K562 (cell line): ENCODE results near the gene ADAMTS20. TPM values are rescaled to one million over a fixed set of nuclear protein-coding genes. Genes with fewer than 3 reads are reported as not detected.

Experiments
- HOXB6 ChIP-seq: fragments of 250-450 bp; sonication (Bioruptor Pico); IDR thresholded peaks from 2 replicates; pipeline ENCODE4 v1.5.1; 2022; ENCODE audit warnings: mild to moderate bottlenecking, borderline replicate concordance
- ILF3 ChIP-seq: fragments of 450-650 bp; IDR thresholded peaks from 2 replicates; pipeline ENCODE4 v1.6.1; 2018; ENCODE audit warnings: antibody characterized with exemption, mild to moderate bottlenecking, moderate library complexity, borderline replicate concordance
- MAFG ChIP-seq: fragments of 450-650 bp; conservative IDR thresholded peaks from 2 replicates; pipeline ENCODE4 v1.6.1; 2016; ENCODE audit warnings: missing genetic modification characterization, missing compliant biosample characterization
- RB1 ChIP-seq: fragments of 450-650 bp; IDR thresholded peaks from 2 replicates; pipeline ENCODE4 v1.6.1; 2017; ENCODE audit warnings: low read depth, mild to moderate bottlenecking
- SMC3 ChIP-seq: conservative IDR thresholded peaks from 2 replicates; pipeline ENCODE4 v1.6.1; 2011; ENCODE audit warnings: low read depth, low read length, improper control_type of control experiment; ENCODE audit not compliant: insufficient read depth
- polyA plus RNA-seq, 8 experiments: library from polyadenylated mRNA; depleted of rRNA in 4 of 8; stranded (reverse) in 5 of 8; unstranded in 3 of 8; fragments of >200 nt; fragmentation: Nextera tagmentation in 2 of 8; fragmentation: Illumina TruSeq in 1 of 8; extraction: Ambion mirVana in 2 of 8; extraction: Trizol in 1 of 8; gene quantifications; 2 replicates each; pipeline versions ENCODE4 v1.2.1 to v1.2.3, GENCODE V29; 2011 to 2014; ENCODE audit warnings: inconsistent platforms in 1 of 8, missing spikeins in 1 of 8
- total RNA-seq, 7 experiments: library from RNA; depleted of rRNA in 6 of 7; stranded (reverse); fragments of >200 nt in 6 of 7; fragmentation: Illumina TruSeq in 2 of 7; extraction: Trizol in 2 of 7; gene quantifications; 2 replicates each; pipeline versions ENCODE4 v1.2.1 to v1.2.3, GENCODE V29; 2011 to 2021; ENCODE audit warnings: low replicate concordance in 1 of 7
- TF ChIP-seq, protein P1 (sequence below): sonication (generic); formaldehyde crosslinking; IDR thresholded peaks from 2 replicates; pipeline ENCODE4 v1.8.0; 2022; ENCODE audit warnings: mild to moderate bottlenecking, missing genetic modification reagents, borderline replicate concordance
- TF ChIP-seq, protein P2 (sequence below): fragments of 450-650 bp; IDR thresholded peaks from 2 replicates; pipeline ENCODE4 v1.6.1; 2016; ENCODE audit warnings: mild to moderate bottlenecking, moderate library complexity

Gene ADAMTS20
- total and polyA plus RNA-seq, 9 of the 15 experiments (the other 6 are each of a cell fraction or from before 2014, with no cell fraction given), result 0.01 to 0.84 (median 0.07) TPM; not detected in 2

DNA sequence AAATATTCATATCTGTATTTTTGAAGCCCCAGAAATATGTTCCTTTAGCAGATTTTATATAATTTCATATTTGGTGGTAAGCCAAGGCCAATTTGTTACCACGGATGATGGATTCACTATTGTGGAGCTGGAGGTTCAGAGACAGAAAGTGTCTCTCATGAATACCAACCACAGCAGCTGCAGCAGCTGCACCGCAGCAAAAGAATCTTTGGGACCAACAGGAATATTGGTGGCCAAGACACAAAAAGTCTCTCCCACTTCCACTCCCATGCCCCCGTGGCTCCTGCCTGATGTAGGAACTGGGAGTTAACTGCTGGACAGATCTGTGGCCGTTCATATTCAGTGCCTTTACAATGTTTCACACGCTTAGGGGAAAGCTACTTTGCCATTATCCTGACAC is 155.3 kb downstream of the ADAMTS20 start (continued):
- TF ChIP-seq SMC3, result no peak
- no peak for TF ChIP-seq ILF3
- no peak for TF ChIP-seq HOXB6
- TF ChIP-seq, protein P1, sequence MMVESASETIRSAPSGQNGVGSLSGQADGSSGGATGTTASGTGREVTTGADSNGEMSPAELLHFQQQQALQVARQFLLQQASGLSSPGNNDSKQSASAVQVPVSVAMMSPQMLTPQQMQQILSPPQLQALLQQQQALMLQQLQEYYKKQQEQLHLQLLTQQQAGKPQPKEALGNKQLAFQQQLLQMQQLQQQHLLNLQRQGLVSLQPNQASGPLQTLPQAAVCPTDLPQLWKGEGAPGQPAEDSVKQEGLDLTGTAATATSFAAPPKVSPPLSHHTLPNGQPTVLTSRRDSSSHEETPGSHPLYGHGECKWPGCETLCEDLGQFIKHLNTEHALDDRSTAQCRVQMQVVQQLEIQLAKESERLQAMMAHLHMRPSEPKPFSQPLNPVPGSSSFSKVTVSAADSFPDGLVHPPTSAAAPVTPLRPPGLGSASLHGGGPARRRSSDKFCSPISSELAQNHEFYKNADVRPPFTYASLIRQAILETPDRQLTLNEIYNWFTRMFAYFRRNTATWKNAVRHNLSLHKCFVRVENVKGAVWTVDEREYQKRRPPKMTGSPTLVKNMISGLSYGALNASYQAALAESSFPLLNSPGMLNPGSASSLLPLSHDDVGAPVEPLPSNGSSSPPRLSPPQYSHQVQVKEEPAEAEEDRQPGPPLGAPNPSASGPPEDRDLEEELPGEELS (CRISPR knock-in tag), result no peak
- TF ChIP-seq, protein P2, sequence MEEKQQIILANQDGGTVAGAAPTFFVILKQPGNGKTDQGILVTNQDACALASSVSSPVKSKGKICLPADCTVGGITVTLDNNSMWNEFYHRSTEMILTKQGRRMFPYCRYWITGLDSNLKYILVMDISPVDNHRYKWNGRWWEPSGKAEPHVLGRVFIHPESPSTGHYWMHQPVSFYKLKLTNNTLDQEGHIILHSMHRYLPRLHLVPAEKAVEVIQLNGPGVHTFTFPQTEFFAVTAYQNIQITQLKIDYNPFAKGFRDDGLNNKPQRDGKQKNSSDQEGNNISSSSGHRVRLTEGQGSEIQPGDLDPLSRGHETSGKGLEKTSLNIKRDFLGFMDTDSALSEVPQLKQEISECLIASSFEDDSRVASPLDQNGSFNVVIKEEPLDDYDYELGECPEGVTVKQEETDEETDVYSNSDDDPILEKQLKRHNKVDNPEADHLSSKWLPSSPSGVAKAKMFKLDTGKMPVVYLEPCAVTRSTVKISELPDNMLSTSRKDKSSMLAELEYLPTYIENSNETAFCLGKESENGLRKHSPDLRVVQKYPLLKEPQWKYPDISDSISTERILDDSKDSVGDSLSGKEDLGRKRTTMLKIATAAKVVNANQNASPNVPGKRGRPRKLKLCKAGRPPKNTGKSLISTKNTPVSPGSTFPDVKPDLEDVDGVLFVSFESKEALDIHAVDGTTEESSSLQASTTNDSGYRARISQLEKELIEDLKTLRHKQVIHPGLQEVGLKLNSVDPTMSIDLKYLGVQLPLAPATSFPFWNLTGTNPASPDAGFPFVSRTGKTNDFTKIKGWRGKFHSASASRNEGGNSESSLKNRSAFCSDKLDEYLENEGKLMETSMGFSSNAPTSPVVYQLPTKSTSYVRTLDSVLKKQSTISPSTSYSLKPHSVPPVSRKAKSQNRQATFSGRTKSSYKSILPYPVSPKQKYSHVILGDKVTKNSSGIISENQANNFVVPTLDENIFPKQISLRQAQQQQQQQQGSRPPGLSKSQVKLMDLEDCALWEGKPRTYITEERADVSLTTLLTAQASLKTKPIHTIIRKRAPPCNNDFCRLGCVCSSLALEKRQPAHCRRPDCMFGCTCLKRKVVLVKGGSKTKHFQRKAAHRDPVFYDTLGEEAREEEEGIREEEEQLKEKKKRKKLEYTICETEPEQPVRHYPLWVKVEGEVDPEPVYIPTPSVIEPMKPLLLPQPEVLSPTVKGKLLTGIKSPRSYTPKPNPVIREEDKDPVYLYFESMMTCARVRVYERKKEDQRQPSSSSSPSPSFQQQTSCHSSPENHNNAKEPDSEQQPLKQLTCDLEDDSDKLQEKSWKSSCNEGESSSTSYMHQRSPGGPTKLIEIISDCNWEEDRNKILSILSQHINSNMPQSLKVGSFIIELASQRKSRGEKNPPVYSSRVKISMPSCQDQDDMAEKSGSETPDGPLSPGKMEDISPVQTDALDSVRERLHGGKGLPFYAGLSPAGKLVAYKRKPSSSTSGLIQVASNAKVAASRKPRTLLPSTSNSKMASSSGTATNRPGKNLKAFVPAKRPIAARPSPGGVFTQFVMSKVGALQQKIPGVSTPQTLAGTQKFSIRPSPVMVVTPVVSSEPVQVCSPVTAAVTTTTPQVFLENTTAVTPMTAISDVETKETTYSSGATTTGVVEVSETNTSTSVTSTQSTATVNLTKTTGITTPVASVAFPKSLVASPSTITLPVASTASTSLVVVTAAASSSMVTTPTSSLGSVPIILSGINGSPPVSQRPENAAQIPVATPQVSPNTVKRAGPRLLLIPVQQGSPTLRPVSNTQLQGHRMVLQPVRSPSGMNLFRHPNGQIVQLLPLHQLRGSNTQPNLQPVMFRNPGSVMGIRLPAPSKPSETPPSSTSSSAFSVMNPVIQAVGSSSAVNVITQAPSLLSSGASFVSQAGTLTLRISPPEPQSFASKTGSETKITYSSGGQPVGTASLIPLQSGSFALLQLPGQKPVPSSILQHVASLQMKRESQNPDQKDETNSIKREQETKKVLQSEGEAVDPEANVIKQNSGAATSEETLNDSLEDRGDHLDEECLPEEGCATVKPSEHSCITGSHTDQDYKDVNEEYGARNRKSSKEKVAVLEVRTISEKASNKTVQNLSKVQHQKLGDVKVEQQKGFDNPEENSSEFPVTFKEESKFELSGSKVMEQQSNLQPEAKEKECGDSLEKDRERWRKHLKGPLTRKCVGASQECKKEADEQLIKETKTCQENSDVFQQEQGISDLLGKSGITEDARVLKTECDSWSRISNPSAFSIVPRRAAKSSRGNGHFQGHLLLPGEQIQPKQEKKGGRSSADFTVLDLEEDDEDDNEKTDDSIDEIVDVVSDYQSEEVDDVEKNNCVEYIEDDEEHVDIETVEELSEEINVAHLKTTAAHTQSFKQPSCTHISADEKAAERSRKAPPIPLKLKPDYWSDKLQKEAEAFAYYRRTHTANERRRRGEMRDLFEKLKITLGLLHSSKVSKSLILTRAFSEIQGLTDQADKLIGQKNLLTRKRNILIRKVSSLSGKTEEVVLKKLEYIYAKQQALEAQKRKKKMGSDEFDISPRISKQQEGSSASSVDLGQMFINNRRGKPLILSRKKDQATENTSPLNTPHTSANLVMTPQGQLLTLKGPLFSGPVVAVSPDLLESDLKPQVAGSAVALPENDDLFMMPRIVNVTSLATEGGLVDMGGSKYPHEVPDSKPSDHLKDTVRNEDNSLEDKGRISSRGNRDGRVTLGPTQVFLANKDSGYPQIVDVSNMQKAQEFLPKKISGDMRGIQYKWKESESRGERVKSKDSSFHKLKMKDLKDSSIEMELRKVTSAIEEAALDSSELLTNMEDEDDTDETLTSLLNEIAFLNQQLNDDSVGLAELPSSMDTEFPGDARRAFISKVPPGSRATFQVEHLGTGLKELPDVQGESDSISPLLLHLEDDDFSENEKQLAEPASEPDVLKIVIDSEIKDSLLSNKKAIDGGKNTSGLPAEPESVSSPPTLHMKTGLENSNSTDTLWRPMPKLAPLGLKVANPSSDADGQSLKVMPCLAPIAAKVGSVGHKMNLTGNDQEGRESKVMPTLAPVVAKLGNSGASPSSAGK, result no peak
- no peak for TF ChIP-seq MAFG
- no peak for TF ChIP-seq RB1
